H9 (cell line): ENCODE data around the gene TTN. TPM values are rescaled to one million over a fixed set of nuclear protein-coding genes. Genes with fewer than 3 reads are reported as not detected.

Source experiments
- DNase-seq: peaks from one replicate; pipeline ENCODE4 v3.0.0-alpha.2; 2017
- H2AFZ ChIP-seq: one replicate; pipeline ENCODE4 v1.6.1; 2013; ENCODE audit warnings: mild to moderate bottlenecking, low read length, control low read depth, moderate library complexity
- H2AK5ac ChIP-seq: 2 replicates; pipeline ENCODE4 v1.6.1; 2013; ENCODE audit warnings: low read length, control low read depth, mixed read lengths; ENCODE audit not compliant: insufficient read length
- H2BK120ac ChIP-seq: one replicate; pipeline ENCODE4 v1.6.1; 2013; ENCODE audit warnings: low read depth, mild to moderate bottlenecking, low read length, control low read depth, inconsistent platforms; ENCODE audit not compliant: poor library complexity, severe bottlenecking
- H2BK12ac ChIP-seq: 2 replicates; pipeline ENCODE4 v1.6.1; 2013; ENCODE audit warnings: low read length, control low read depth, mixed read lengths, low read depth; ENCODE audit not compliant: insufficient read length
- H2BK15ac ChIP-seq: 2 replicates; pipeline ENCODE4 v1.6.1; 2013; ENCODE audit warnings: low read depth, low read length, control low read depth
- H2BK20ac ChIP-seq: one replicate; pipeline ENCODE4 v1.6.1; 2013; ENCODE audit warnings: low read depth, mild to moderate bottlenecking, low read length, control low read depth, inconsistent platforms; ENCODE audit not compliant: poor library complexity, severe bottlenecking
- H2BK5ac ChIP-seq: 2 replicates; pipeline ENCODE4 v1.6.1; 2013; ENCODE audit warnings: low read length, control low read depth, mixed read lengths; ENCODE audit not compliant: insufficient read length
- H3K14ac ChIP-seq: 2 replicates; pipeline ENCODE4 v1.6.1; 2013; ENCODE audit warnings: low read length, control low read depth; ENCODE audit not compliant: insufficient read depth
- H3K18ac ChIP-seq: 2 replicates; pipeline ENCODE4 v1.6.1; 2013; ENCODE audit warnings: low read depth, mild to moderate bottlenecking, mixed read lengths, low read length, control low read depth; ENCODE audit not compliant: insufficient read length
- H3K23ac ChIP-seq: 2 replicates; pipeline ENCODE4 v1.6.1; 2013; ENCODE audit warnings: low read length, control low read depth, mixed read lengths, low read depth; ENCODE audit not compliant: insufficient read length
- H3K23me2 ChIP-seq: 2 replicates; pipeline ENCODE4 v1.6.1; 2013; ENCODE audit warnings: low read depth, mild to moderate bottlenecking, mixed read lengths, low read length, control low read depth; ENCODE audit not compliant: insufficient read length, poor library complexity, severe bottlenecking
- H3K27ac ChIP-seq: 2 replicates; pipeline ENCODE4 v1.5.1; 2013; ENCODE audit warnings: low read length, control low read depth, mixed read lengths, low read depth; ENCODE audit not compliant: insufficient read length
- H3K27me3 ChIP-seq: 2 replicates; pipeline ENCODE4 v1.6.1; 2013; ENCODE audit warnings: low read length, control low read depth, inconsistent platforms; ENCODE audit not compliant: insufficient read depth
- H3K4ac ChIP-seq: 2 replicates; pipeline ENCODE4 v1.6.1; 2013; ENCODE audit warnings: low read depth, mild to moderate bottlenecking, control low read depth, inconsistent platforms, low read length, moderate library complexity
- H3K4me1 ChIP-seq: 2 replicates; pipeline ENCODE4 v1.6.1; 2013; ENCODE audit warnings: low read length, control low read depth, inconsistent platforms; ENCODE audit not compliant: insufficient read depth
- H3K4me2 ChIP-seq: 2 replicates; pipeline ENCODE4 v1.6.1; 2013; ENCODE audit warnings: low read length, control low read depth, mixed read lengths; ENCODE audit not compliant: insufficient read length, insufficient read depth
- H3K56ac ChIP-seq: 2 replicates; pipeline ENCODE4 v1.6.1; 2013; ENCODE audit warnings: low read depth, mild to moderate bottlenecking, mixed read lengths, low read length, control low read depth; ENCODE audit not compliant: insufficient read length
- H3K79me1 ChIP-seq: 2 replicates; pipeline ENCODE4 v1.6.1; 2013; ENCODE audit warnings: low read depth, mild to moderate bottlenecking, moderate library complexity, low read length, control low read depth, inconsistent platforms; ENCODE audit not compliant: insufficient read depth, poor library complexity, severe bottlenecking
- H3K79me2 ChIP-seq: 2 replicates; pipeline ENCODE4 v1.6.1; 2013; ENCODE audit warnings: low read length, control low read depth, inconsistent platforms; ENCODE audit not compliant: insufficient read depth
- H3K9ac ChIP-seq: 2 replicates; pipeline ENCODE4 v1.6.1; 2013; ENCODE audit warnings: low read length, control low read depth, mixed read lengths; ENCODE audit not compliant: insufficient read length; ENCODE audit errors: extremely low read depth
- H3K9me3 ChIP-seq: one replicate; pipeline ENCODE4 v1.6.1; 2013; ENCODE audit warnings: low read depth, low read length, inconsistent platforms; ENCODE audit not compliant: control insufficient read depth
- H3T11ph ChIP-seq: one replicate; pipeline ENCODE4 v1.6.1; 2013; ENCODE audit warnings: mild to moderate bottlenecking, low read length, control low read depth, inconsistent platforms
- H4K20me1 ChIP-seq: one replicate; pipeline ENCODE4 v1.6.1; 2013; ENCODE audit not compliant: control insufficient read depth, insufficient read length, insufficient read depth
- H4K5ac ChIP-seq: 2 replicates; pipeline ENCODE4 v1.6.1; 2013; ENCODE audit warnings: low read depth, mild to moderate bottlenecking, mixed read lengths, low read length, control low read depth; ENCODE audit not compliant: insufficient read length
- H4K8ac ChIP-seq: replicated peaks from 2 replicates; pipeline ENCODE4 v1.6.1; 2013; ENCODE audit warnings: low read length, control low read depth, mixed read lengths, low read depth; ENCODE audit not compliant: insufficient read length
- H4K91ac ChIP-seq: 2 replicates; pipeline ENCODE4 v1.6.1; 2013; ENCODE audit warnings: low read depth, mild to moderate bottlenecking, moderate library complexity, mixed read lengths, low read length, control low read depth; ENCODE audit not compliant: insufficient read length
- H3K27ac Mint-ChIP-seq, 3 experiments: 2 replicates in 2 of 3; 3 replicates in 1 of 3; pipeline ENCODE4 v1.8.0; 2020 to 2021; ENCODE audit warnings: mixed read lengths in 3 of 3, mild to moderate bottlenecking in 1 of 3, moderate library complexity in 1 of 3
- H3K27me3 Mint-ChIP-seq: 2 replicates; pipeline ENCODE4 v1.8.0; 2021; ENCODE audit warnings: low read depth, mild to moderate bottlenecking, moderate library complexity, mixed read lengths
- H3K36me3 Mint-ChIP-seq, 3 experiments: 2 replicates in 2 of 3; 3 replicates in 1 of 3; pipeline ENCODE4 v1.8.0; 2020 to 2021; ENCODE audit warnings: low read depth in 3 of 3, mixed read lengths in 3 of 3; ENCODE audit not compliant: insufficient read depth in 1 of 3
- H3K4me1 Mint-ChIP-seq, 2 experiments: 2 replicates each; pipeline ENCODE4 v1.8.0; 2020; ENCODE audit warnings: mixed read lengths in 2 of 2
- H3K4me3 Mint-ChIP-seq, 2 experiments: 2 replicates in 1 of 2; 3 replicates in 1 of 2; pipeline ENCODE4 v1.8.0; 2020 to 2021; ENCODE audit warnings: mild to moderate bottlenecking in 2 of 2, mixed read lengths in 2 of 2, moderate library complexity in 1 of 2
- H3K9me3 Mint-ChIP-seq, 2 experiments: 2 replicates in 1 of 2; 3 replicates in 1 of 2; pipeline ENCODE4 v1.8.0; 2020; ENCODE audit warnings: mild to moderate bottlenecking in 2 of 2, mixed read lengths in 2 of 2, moderate library complexity in 1 of 2
- WGBS: extraction: QIAGEN DNeasy Blood & Tissue Kit; methylation state at CpG from one replicate; pipeline ENCODE4 v1.1.7; 2013; ENCODE audit warnings: missing lambda C conversion rate, low lambda C conversion rate, mixed read lengths; ENCODE audit not compliant: insufficient read length; ENCODE audit errors: extremely low coverage; 5-methylcytosine and 5-hydroxymethylcytosine counted together
- total RNA-seq: library from RNA; stranded (reverse); gene quantifications from 2 replicates; pipeline ENCODE4 v1.2.1, GENCODE V29; 2021
- TF ChIP-seq, protein P1 (sequence below): fragments of 200-600 bp; sonication (generic); conservative IDR thresholded peaks from 3 replicates; pipeline ENCODE4 v1.8.0; 2021; ENCODE audit warnings: antibody characterized with exemption, mild to moderate bottlenecking

TTN gene
- total RNA-seq, 1 experiment from 2014 or later: 0.70 TPM

DNA sequence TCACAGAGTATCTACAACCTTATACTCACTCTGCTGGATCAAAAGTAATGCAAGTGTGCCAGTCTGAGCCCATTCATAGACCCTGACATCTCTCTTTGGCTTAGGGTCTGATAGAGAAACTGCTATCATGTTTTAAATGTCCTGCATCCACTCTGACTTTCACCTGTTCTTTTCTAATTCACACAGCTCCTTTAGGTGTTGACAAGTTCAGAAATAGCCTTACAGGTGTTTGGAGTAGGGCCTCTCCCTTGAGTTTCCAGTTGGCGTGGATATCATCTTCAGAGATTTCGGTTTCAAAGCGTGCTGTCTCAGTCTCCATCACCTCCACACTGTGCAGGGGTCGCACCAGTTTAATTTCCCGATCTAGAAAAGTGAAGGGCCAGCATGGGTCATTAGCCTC lies 176.6 kb downstream of the TTN start:
- H2BK120ac ChIP-seq: no peak overlapping the region
- no peaks in the 10 kb centered on the region for H3K79me1 ChIP-seq
- H2BK15ac ChIP-seq: no peak overlapping the region
- no peak overlapping the region for H2BK12ac ChIP-seq
- no peak overlapping the region for H2BK20ac ChIP-seq
- H3K14ac ChIP-seq: no peak overlapping the region
- H3K18ac ChIP-seq: no peak overlapping the region
- no peak for DNase-seq
- H3K27ac Mint-ChIP-seq: no peak overlapping the region
- no peaks in the 10 kb centered on the region for H3K4me1 ChIP-seq
- no peaks in the 10 kb centered on the region for H3K27me3 Mint-ChIP-seq
- no peak overlapping the region for H3K9ac ChIP-seq
- no peak overlapping the region for H3K4ac ChIP-seq
- H4K20me1 ChIP-seq: no peaks in the 10 kb centered on the region
- no peaks in the 10 kb centered on the region for H3K23me2 ChIP-seq
- H2AK5ac ChIP-seq: no peak overlapping the region
- no peaks in the 10 kb centered on the region for H3K9me3 ChIP-seq
- no peak overlapping the region for H2BK5ac ChIP-seq
- no CpG with 5 or more reads among the region's 5 CpGs for WGBS
- H3K27me3 ChIP-seq: no peaks in the 10 kb centered on the region
- no peak overlapping the region for H3K23ac ChIP-seq
- H3K4me1 Mint-ChIP-seq: peaks cover 28 to 29% of the 10 kb centered on the region in 2 experiments
- H4K8ac ChIP-seq: no peak overlapping the region
- H3K4me3 Mint-ChIP-seq: no peak overlapping the region
- H4K91ac ChIP-seq: no peak overlapping the region
- TF ChIP-seq, protein P1, sequence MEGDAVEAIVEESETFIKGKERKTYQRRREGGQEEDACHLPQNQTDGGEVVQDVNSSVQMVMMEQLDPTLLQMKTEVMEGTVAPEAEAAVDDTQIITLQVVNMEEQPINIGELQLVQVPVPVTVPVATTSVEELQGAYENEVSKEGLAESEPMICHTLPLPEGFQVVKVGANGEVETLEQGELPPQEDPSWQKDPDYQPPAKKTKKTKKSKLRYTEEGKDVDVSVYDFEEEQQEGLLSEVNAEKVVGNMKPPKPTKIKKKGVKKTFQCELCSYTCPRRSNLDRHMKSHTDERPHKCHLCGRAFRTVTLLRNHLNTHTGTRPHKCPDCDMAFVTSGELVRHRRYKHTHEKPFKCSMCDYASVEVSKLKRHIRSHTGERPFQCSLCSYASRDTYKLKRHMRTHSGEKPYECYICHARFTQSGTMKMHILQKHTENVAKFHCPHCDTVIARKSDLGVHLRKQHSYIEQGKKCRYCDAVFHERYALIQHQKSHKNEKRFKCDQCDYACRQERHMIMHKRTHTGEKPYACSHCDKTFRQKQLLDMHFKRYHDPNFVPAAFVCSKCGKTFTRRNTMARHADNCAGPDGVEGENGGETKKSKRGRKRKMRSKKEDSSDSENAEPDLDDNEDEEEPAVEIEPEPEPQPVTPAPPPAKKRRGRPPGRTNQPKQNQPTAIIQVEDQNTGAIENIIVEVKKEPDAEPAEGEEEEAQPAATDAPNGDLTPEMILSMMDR: no peak
- H3K56ac ChIP-seq: no peak overlapping the region
- no peaks in the 10 kb centered on the region for H3K79me2 ChIP-seq
- H3K27ac ChIP-seq: no peak overlapping the region
- H3T11ph ChIP-seq: no peak overlapping the region
- no peaks in the 10 kb centered on the region for H3K9me3 Mint-ChIP-seq
- no peak overlapping the region for H3K4me2 ChIP-seq
- H3K36me3 Mint-ChIP-seq: no peaks in the 10 kb centered on the region
- no peak overlapping the region for H2AFZ ChIP-seq
- H4K5ac ChIP-seq: no peak overlapping the region
